T-cell (primary cell): Measurements from ENCODE around the gene SHISA6. TPM values are rescaled to one million over a fixed set of nuclear protein-coding genes. Genes with fewer than 3 reads are reported as not detected.

Experiments
- ATAC-seq, 4 experiments: fragments of 200-7000 bp in 3 of 4; fragments of 150-1000 bp in 1 of 4; cut with Tn5 transposase; replicated peaks in 1 of 4; 1 replicate in 3 of 4; 2 replicates in 1 of 4; pipeline ENCODE4 v1.10.0; 2021; ENCODE audit warnings: moderate library complexity in 3 of 4, mild to moderate bottlenecking in 2 of 4, moderate number of reproducible peaks in 1 of 4
- CTCF ChIA-PET, 2 donors: fragments of 300-600 bp; sonication (Branson Sonifier 250); formaldehyde crosslinking; loops; one replicate each; lab custom pipeline; 2022; ENCODE audit warnings: antibody characterized with exemption in 2 of 2; lab: Charles Lee
- POLR2A ChIA-PET, 2 donors: fragments of 300-600 bp; sonication (Branson Sonifier 250); formaldehyde crosslinking; loops; one replicate each; lab custom pipeline; 2022; ENCODE audit warnings: antibody characterized with exemption in 2 of 2; lab: Charles Lee
- DNase-seq, 35 experiments: peaks; one replicate each; pipeline versions ENCODE4 v3.0.0 to v3.0.0-alpha.2; 2013 to 2023
- H3K27ac ChIP-seq: one replicate; pipeline ENCODE4 v1.5.1; 2013; ENCODE audit warnings: low read length
- H3K27me3 ChIP-seq, 2 experiments: replicated peaks in 1 of 2; 1 replicate in 1 of 2; 2 replicates in 1 of 2; pipeline versions ENCODE4 v1.6.1 to v1.7.0; 2013; ENCODE audit warnings: low read length in 1 of 2, mixed read lengths in 1 of 2; ENCODE audit not compliant: control insufficient read depth in 2 of 2, insufficient read depth in 2 of 2; ENCODE audit errors: extremely low read depth in 1 of 2
- H3K36me3 ChIP-seq, 2 donors: 1 replicate in 1 of 2; 2 replicates in 1 of 2; pipeline versions ENCODE4 v1.6.1 to v1.7.0; 2013; ENCODE audit warnings: low read length in 1 of 2; ENCODE audit not compliant: control insufficient read depth in 2 of 2, insufficient read depth in 1 of 2; ENCODE audit errors: extremely low read depth in 1 of 2
- H3K4me1 ChIP-seq, 2 experiments: 1 replicate in 1 of 2; 2 replicates in 1 of 2; pipeline versions ENCODE4 v1.6.1 to v1.7.0; 2013; ENCODE audit warnings: low read length in 2 of 2, mixed read lengths in 1 of 2; ENCODE audit not compliant: insufficient read depth in 2 of 2, control insufficient read depth in 1 of 2; ENCODE audit errors: extremely low read depth in 1 of 2
- H3K4me3 ChIP-seq, 2 donors: 1 replicate in 1 of 2; 2 replicates in 1 of 2; pipeline versions ENCODE4 v1.5.1 to v1.7.0; 2013; ENCODE audit warnings: mild to moderate bottlenecking in 2 of 2, low read length in 1 of 2, moderate library complexity in 1 of 2; ENCODE audit not compliant: control insufficient read depth in 1 of 2; ENCODE audit errors: extremely low read depth in 1 of 2
- H3K9me3 ChIP-seq: 2 replicates; pipeline ENCODE4 v1.7.0; 2013
- H3K27ac Mint-ChIP-seq, 2 donors: one replicate each; pipeline ENCODE4 v1.8.0; 2020 to 2021; ENCODE audit warnings: mild to moderate bottlenecking in 2 of 2, mixed read lengths in 2 of 2
- H3K27me3 Mint-ChIP-seq, 2 donors: one replicate each; pipeline ENCODE4 v1.8.0; 2021 to 2022; ENCODE audit warnings: mixed read lengths in 2 of 2
- H3K36me3 Mint-ChIP-seq: one replicate; pipeline ENCODE4 v1.8.0; 2021; ENCODE audit warnings: mixed read lengths
- H3K4me1 Mint-ChIP-seq, 3 donors: one replicate each; pipeline ENCODE4 v1.8.0; 2020 to 2022; ENCODE audit warnings: mixed read lengths in 3 of 3, mild to moderate bottlenecking in 1 of 3
- H3K4me3 Mint-ChIP-seq, 3 donors: one replicate each; pipeline ENCODE4 v1.8.0; 2020 to 2022; ENCODE audit warnings: mild to moderate bottlenecking in 3 of 3, mixed read lengths in 3 of 3, moderate library complexity in 3 of 3
- H3K9me3 Mint-ChIP-seq, 3 donors: one replicate each; pipeline ENCODE4 v1.8.0; 2020 to 2022; ENCODE audit warnings: mixed read lengths in 3 of 3
- whole genome bisulfite sequencing: methylation state at CpG from one replicate; pipeline ENCODE4 v1.1.5; 2013; ENCODE audit warnings: missing lambda C conversion rate; ENCODE audit not compliant: insufficient coverage; 5-methylcytosine and 5-hydroxymethylcytosine counted together
- total RNA-seq, 35 experiments: library from RNA in 6 of 35; stranded (reverse) in 6 of 35; fragments of 120-200 nt in 1 of 35; gene quantifications; one replicate each; pipeline versions ENCODE4 v1.2.1 to v1.2.4 and lab custom pipeline; 2013 to 2026

Gene SHISA6
- total RNA-seq, 5 donors from 2014 or later (not counting 1 experiment from before 2014, with no cell fraction given) = not detected

DNA sequence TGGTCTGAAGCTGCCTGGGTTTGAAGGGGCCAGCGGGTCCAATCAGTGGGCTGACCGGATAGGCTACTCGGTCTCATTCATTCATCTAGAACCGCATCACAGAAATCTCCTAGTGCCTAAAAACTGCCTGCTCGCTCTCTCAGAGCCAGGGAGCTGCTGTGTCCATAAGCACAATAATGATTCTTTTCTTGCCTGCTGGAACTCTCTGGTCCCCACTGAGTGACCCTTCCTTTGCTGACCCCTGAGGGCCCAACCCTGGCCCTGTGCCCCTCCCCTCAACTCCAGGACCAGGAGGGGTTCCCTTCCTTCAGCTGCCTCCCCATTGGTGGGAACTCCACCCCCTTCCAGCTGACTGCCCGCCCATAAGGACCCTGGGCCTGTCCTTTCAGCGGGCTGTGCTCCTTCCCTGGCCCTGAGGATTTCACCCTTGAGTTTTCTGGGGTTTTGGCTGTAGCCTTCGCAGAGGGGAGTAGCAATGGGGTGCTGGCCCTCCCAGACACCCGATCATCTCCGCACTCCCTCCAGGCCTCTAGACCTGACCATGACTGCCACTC, 317.7 kb downstream of the SHISA6 start:
- Histone ChIP-seq H3K36me3 (no peaks in the 10 kb centered on the region), H3K9me3 (no peaks in the 10 kb centered on the region), H3K4me3 (no peak overlapping the region), H3K4me1 (no peaks in the 10 kb centered on the region), H3K27me3 (peaks cover 0 to 5% of the 10 kb centered on the region in 2 experiments), H3K27ac (no peak overlapping the region)
- no peak overlapping the region for H3K4me3 Mint-ChIP-seq
- 88% methylated on average over 7 of the region's 10 CpGs for WGBS
- H3K27ac Mint-ChIP-seq = no peak overlapping the region
- no peaks in the 10 kb centered on the region for H3K27me3 Mint-ChIP-seq
- H3K9me3 Mint-ChIP-seq = peaks cover 0 to 8% (median 0%) of the 10 kb centered on the region in 3 donors
- DNase-seq (no peak), ATAC-seq (no peak)
- no peaks in the 10 kb centered on the region for H3K36me3 Mint-ChIP-seq
- no peaks in the 10 kb centered on the region for H3K4me1 Mint-ChIP-seq
- CTCF ChIA-PET = no interaction called here
- POLR2A ChIA-PET = no interaction called here

DNA sequence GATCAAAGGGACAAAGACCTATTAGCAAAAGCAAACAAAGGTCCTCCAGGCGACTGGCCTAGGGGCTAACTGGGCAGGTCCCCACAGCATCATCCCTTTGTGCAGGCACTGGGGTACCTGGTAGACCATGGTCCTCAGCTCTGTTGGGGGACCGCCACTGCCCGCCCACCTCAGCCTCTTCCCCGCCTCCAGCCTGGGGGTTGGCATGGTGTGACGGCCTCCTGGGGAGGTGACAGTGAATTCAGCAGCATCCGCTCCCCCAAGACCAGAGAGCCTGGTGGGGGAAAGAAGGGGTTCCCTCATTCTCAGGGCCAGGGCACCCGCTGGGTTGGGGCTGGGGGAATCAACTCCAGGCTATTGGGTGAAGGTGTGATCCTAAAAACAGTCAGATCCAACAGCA, 318.6 kb downstream of the SHISA6 start:
- peaks cover 0 to 8% (median 0%) of the 10 kb centered on the region in 3 donors for H3K9me3 Mint-ChIP-seq
- ATAC-seq (no peak), DNase-seq (no peak)
- Histone ChIP-seq H3K4me1 (no peaks in the 10 kb centered on the region), H3K36me3 (no peaks in the 10 kb centered on the region), H3K27me3 (peaks cover 0 to 5% of the 10 kb centered on the region in 2 experiments), H3K27ac (no peak overlapping the region), H3K9me3 (no peaks in the 10 kb centered on the region), H3K4me3 (no peak overlapping the region)
- no peak overlapping the region for H3K27ac Mint-ChIP-seq
- no peak overlapping the region for H3K4me3 Mint-ChIP-seq
- no peaks in the 10 kb centered on the region for H3K36me3 Mint-ChIP-seq
- H3K4me1 Mint-ChIP-seq = no peaks in the 10 kb centered on the region
- ChIA-PET POLR2A (no interaction called here), CTCF (no interaction called here)
- WGBS = 66% methylated on average over 6 of the region's 7 CpGs
- H3K27me3 Mint-ChIP-seq = no peaks in the 10 kb centered on the region

- no peak overlapping the region for H3K27ac Mint-ChIP-seq
- no peaks in the 10 kb centered on the region for H3K4me1 Mint-ChIP-seq
- no peaks in the 10 kb centered on the region for H3K36me3 Mint-ChIP-seq
- no peak overlapping the region for H3K4me3 Mint-ChIP-seq
- Histone ChIP-seq H3K36me3 (no peaks in the 10 kb centered on the region), H3K27ac (no peak overlapping the region), H3K27me3 (peaks cover 0 to 5% of the 10 kb centered on the region in 2 experiments), H3K9me3 (no peaks in the 10 kb centered on the region), H3K4me1 (no peaks in the 10 kb centered on the region), H3K4me3 (no peak overlapping the region)
- no peaks in the 10 kb centered on the region for H3K27me3 Mint-ChIP-seq
- WGBS = 56% methylated on average over 1 of the region's 1 CpG
- DNase-seq (no peak), ATAC-seq (no peak)
- POLR2A ChIA-PET = no interaction called here
- CTCF ChIA-PET = no interaction called here
- H3K9me3 Mint-ChIP-seq = peaks cover 0 to 8% (median 0%) of the 10 kb centered on the region in 3 donors
Measured at GRCh38 chr17:11561281-11561680, 320.3 kb downstream of the SHISA6 start.

DNA sequence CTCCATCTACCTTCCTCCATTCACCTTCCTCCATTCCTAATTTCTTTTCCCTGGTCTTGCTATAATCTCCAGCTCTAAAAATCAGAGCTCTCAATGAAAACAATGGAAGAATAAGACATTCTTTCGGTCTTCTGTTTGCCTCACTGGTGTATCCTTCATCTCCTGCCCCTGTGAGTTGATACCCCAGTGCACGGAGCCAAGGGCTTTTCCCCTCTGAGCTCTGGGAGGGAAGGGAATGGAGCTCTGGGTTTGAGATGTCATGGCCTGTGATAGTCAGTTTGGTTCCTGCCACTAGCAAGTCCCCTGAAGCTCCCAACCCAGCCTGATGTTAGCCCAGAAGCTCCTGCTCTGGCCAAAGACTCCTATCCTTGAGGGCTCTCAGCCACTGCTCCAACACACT, 320.7 kb downstream of the SHISA6 start:
- CTCF ChIA-PET = no interaction called here
- peaks cover 0 to 8% (median 0%) of the 10 kb centered on the region in 3 donors for H3K9me3 Mint-ChIP-seq
- no peak overlapping the region for H3K4me3 Mint-ChIP-seq

DNA sequence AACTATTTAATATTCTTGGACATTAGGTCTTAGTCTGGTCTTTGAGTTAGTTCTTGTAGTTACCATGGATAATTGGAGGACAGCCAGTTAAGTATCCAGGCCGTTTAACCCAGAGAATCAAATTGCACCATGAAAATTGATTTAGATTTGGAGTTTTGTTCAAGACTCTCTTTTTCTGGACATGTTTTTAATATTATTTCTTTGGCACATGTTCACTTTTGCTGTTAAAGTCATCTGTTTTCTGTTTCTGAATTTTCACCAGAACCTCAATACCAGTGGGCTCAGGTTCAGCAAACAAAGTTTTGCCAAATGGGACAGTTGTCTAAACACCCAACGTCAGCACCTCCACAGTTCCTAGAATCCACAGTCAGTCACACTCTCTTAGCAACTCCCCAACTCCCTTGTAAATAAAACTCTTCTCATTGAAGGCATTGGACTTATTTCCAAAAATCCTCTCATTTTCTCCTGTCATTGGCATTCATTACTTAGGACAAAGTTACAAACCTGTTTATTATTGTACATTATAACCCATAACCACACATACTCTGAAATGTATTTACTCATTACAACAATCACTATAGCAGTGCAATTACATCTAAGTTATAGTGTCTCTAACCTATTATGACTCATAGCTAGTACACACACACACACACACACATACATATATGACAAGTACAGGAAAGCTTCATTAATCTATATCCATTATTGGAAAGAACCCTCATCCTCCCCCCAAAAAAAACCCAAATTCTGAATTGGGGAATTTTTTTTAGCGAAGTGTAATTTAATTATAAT, 323.8 kb downstream of the SHISA6 start:
- Histone ChIP-seq H3K27ac (no peak overlapping the region), H3K4me3 (no peak overlapping the region), H3K4me1 (no peaks in the 10 kb centered on the region), H3K9me3 (no peaks in the 10 kb centered on the region), H3K27me3 (no peaks in the 10 kb centered on the region), H3K36me3 (no peaks in the 10 kb centered on the region)
- H3K27ac Mint-ChIP-seq = no peak overlapping the region
- POLR2A ChIA-PET = no interaction called here
- CTCF ChIA-PET = no interaction called here
- DNase-seq (no peak), ATAC-seq (no peak)
- no peaks in the 10 kb centered on the region for H3K36me3 Mint-ChIP-seq
- 60% methylated on average over 1 of the region's 3 CpGs for WGBS
- no peaks in the 10 kb centered on the region for H3K27me3 Mint-ChIP-seq
- H3K4me1 Mint-ChIP-seq = no peaks in the 10 kb centered on the region
- H3K4me3 Mint-ChIP-seq = no peak overlapping the region
- peaks cover 0 to 18% (median 5%) of the 10 kb centered on the region in 3 donors for H3K9me3 Mint-ChIP-seq

More for the DNA sequence above, 320.7 kb downstream of the SHISA6 start:
- no peaks in the 10 kb centered on the region for H3K9me3 ChIP-seq
- H3K27me3 Mint-ChIP-seq = no peaks in the 10 kb centered on the region
- no peak for ATAC-seq
- no peak for DNase-seq
- no peaks in the 10 kb centered on the region for H3K36me3 Mint-ChIP-seq
- no CpG with 5 or more reads among the region's 2 CpGs for WGBS
- no peaks in the 10 kb centered on the region for H3K4me1 Mint-ChIP-seq
- no peaks in the 10 kb centered on the region for H3K4me1 ChIP-seq
- POLR2A ChIA-PET = no interaction called here
- no peak overlapping the region for H3K27ac ChIP-seq
- no peaks in the 10 kb centered on the region for H3K36me3 ChIP-seq
- H3K27ac Mint-ChIP-seq = no peak overlapping the region
- peaks cover 0 to 5% of the 10 kb centered on the region in 2 experiments for H3K27me3 ChIP-seq
- no peak overlapping the region for H3K4me3 ChIP-seq

DNA sequence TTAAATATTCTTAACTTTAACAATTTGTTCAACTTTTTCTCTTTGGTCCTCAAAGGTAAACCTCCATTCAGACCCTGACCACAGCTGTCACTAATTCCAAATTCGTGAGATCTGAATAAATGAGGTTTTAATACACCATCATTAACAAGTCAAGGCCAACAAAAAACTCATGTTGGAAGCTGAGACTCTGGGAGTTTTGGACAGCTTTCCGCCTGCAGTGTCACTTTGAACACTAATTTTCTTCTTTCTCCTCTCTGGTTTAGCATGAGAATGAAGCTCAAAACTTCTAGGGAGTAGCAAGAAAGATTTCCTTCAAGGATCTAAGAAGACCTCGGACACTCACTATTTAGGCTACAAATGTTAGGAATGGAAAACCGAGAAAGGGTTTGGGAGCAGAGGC, 324.6 kb downstream of the SHISA6 start:
- WGBS = 67% methylated on average over 1 of the region's 4 CpGs
- Histone ChIP-seq H3K4me1 (no peaks in the 10 kb centered on the region), H3K36me3 (no peaks in the 10 kb centered on the region), H3K27ac (no peak overlapping the region), H3K9me3 (no peaks in the 10 kb centered on the region), H3K27me3 (no peaks in the 10 kb centered on the region), H3K4me3 (no peak overlapping the region)
- Mint-ChIP-seq H3K4me1 (no peaks in the 10 kb centered on the region), H3K9me3 (peaks cover 0 to 18% (median 7%) of the 10 kb centered on the region in 3 donors), H3K36me3 (no peaks in the 10 kb centered on the region), H3K27ac (no peak overlapping the region), H3K4me3 (no peak overlapping the region), H3K27me3 (no peaks in the 10 kb centered on the region)
- ChIA-PET POLR2A (no interaction called here), CTCF (interaction anchor here in 1 of 2 donors (0.6 kb wide), 1 partner anchor 370 kb away, joined by 3 read pairs; no protein-coding TSS in a partner anchor)
- DNase-seq = no peak
- no peak for ATAC-seq
